ENCODE results near the gene GFM1. TPM values are rescaled to one million over a fixed set of nuclear protein-coding genes. Genes with fewer than 3 reads are reported as not detected.
A peak's percentile ranks its signal among the peaks of the same experiment; 100 is the strongest.

Gene GFM1
- total RNA-seq, 2 donors from 2014 or later = 44.9 to 45.6 TPM

- DNase-seq = no peak
- ATAC-seq (replicated peaks in 1 of 2) = no peak
- Mint-ChIP-seq H3K4me3 (no peak overlapping the region), H3K36me3 (ENCODE audit: insufficient read depth in 2 of 2) (peaks cover 4 to 6% of the 10 kb centered on the region in 2 donors), H3K27ac (no peak overlapping the region), H3K27me3 (ENCODE audit: low read depth) (no peaks in the 10 kb centered on the region), H3K9me3 (no peaks in the 10 kb centered on the region), H3K4me1 (ENCODE audit: low read depth) (peaks cover 48% of the 10 kb centered on the region)
Observed at GRCh38 chr3:158718490-158719170, 74.3 kb downstream of the GFM1 start.

- no peaks in the 10 kb centered on the region for H3K27me3 Mint-ChIP-seq (ENCODE audit: low read depth)
- peaks cover 4 to 6% of the 10 kb centered on the region in 2 donors for H3K36me3 Mint-ChIP-seq (ENCODE audit: insufficient read depth in 2 of 2)
- H3K27ac Mint-ChIP-seq = no peak overlapping the region
- no peak for ATAC-seq (replicated peaks in 1 of 2)
- H3K4me1 Mint-ChIP-seq (ENCODE audit: low read depth) = peaks cover 42% of the 10 kb centered on the region
- no peak overlapping the region for H3K4me3 Mint-ChIP-seq
- no peak for DNase-seq
- H3K9me3 Mint-ChIP-seq = no peaks in the 10 kb centered on the region
Observed at GRCh38 chr3:158722108-158722507, 77.8 kb downstream of the GFM1 start.

GRCh38 chr3:158723991-158724390 is 79.7 kb downstream of the GFM1 start:
- no peaks in the 10 kb centered on the region for H3K9me3 Mint-ChIP-seq
- H3K36me3 Mint-ChIP-seq (ENCODE audit: insufficient read depth in 2 of 2) = peaks cover 4 to 6% of the 10 kb centered on the region in 2 donors
- no peak for DNase-seq
- H3K27me3 Mint-ChIP-seq (ENCODE audit: low read depth) = no peaks in the 10 kb centered on the region
- ATAC-seq (replicated peaks in 1 of 2) = no peak
- H3K4me1 Mint-ChIP-seq (ENCODE audit: low read depth) = peaks cover 50% of the 10 kb centered on the region
- no peak overlapping the region for H3K27ac Mint-ChIP-seq
- no peak overlapping the region for H3K4me3 Mint-ChIP-seq

- peak; percentile 61 to 63 for ATAC-seq (replicated peaks in 1 of 2)
- DNase-seq = peak in 1 of 2 donors; percentile 14
- no peaks in the 10 kb centered on the region for H3K9me3 Mint-ChIP-seq
- peaks cover 4 to 6% of the 10 kb centered on the region in 2 donors for H3K36me3 Mint-ChIP-seq (ENCODE audit: insufficient read depth in 2 of 2)
- no peak overlapping the region for H3K4me3 Mint-ChIP-seq
- H3K4me1 Mint-ChIP-seq (ENCODE audit: low read depth) = peaks cover 47% of the 10 kb centered on the region
- no peak overlapping the region for H3K27ac Mint-ChIP-seq
- no peaks in the 10 kb centered on the region for H3K27me3 Mint-ChIP-seq (ENCODE audit: low read depth)
Observed at GRCh38 chr3:158725348-158726011, 81.2 kb downstream of the GFM1 start.

GRCh38 chr3:158727206-158728060 is 83.1 kb downstream of the GFM1 start:
- ATAC-seq (replicated peaks in 1 of 2) (peak; percentile 37 to 49), DNase-seq (peak; percentile 40 to 46)
- H3K36me3 Mint-ChIP-seq (ENCODE audit: insufficient read depth in 2 of 2) = peaks cover 0 to 4% of the 10 kb centered on the region in 2 donors
- H3K9me3 Mint-ChIP-seq = no peaks in the 10 kb centered on the region
- H3K27ac Mint-ChIP-seq = no peak overlapping the region
- H3K4me3 Mint-ChIP-seq = peak overlapping the region; percentile 57 to 86
- H3K4me1 Mint-ChIP-seq (ENCODE audit: low read depth) = peaks cover 34% of the 10 kb centered on the region
- H3K27me3 Mint-ChIP-seq (ENCODE audit: low read depth) = no peaks in the 10 kb centered on the region

- DNase-seq (no peak), ATAC-seq (replicated peaks in 1 of 2) (no peak)
- no peak overlapping the region for H3K27ac Mint-ChIP-seq
- peak overlapping the region; percentile 57 to 86 for H3K4me3 Mint-ChIP-seq
- no peaks in the 10 kb centered on the region for H3K9me3 Mint-ChIP-seq
- H3K4me1 Mint-ChIP-seq (ENCODE audit: low read depth) = peaks cover 29% of the 10 kb centered on the region
- H3K27me3 Mint-ChIP-seq (ENCODE audit: low read depth) = no peaks in the 10 kb centered on the region
- H3K36me3 Mint-ChIP-seq (ENCODE audit: insufficient read depth in 2 of 2) = peaks cover 0 to under 1% of the 10 kb centered on the region in 2 donors
Observed at GRCh38 chr3:158728061-158728377, 83.7 kb downstream of the GFM1 start.

GRCh38 chr3:158728851-158729250 is 84.5 kb downstream of the GFM1 start:
- no peaks in the 10 kb centered on the region for H3K36me3 Mint-ChIP-seq (ENCODE audit: insufficient read depth in 2 of 2)
- ATAC-seq (replicated peaks in 1 of 2) (no peak), DNase-seq (no peak)
- H3K4me3 Mint-ChIP-seq = peak overlapping the region in 1 of 2 donors; percentile 34
- H3K27me3 Mint-ChIP-seq (ENCODE audit: low read depth) = no peaks in the 10 kb centered on the region
- no peak overlapping the region for H3K27ac Mint-ChIP-seq
- peaks cover 21% of the 10 kb centered on the region for H3K4me1 Mint-ChIP-seq (ENCODE audit: low read depth)
- no peaks in the 10 kb centered on the region for H3K9me3 Mint-ChIP-seq

- Mint-ChIP-seq H3K4me3 (peak overlapping the region; percentile 68 to 73), H3K27ac (no peak overlapping the region), H3K27me3 (ENCODE audit: low read depth) (no peaks in the 10 kb centered on the region), H3K9me3 (peaks cover 0 to 2% of the 10 kb centered on the region in 2 donors), H3K36me3 (ENCODE audit: insufficient read depth in 2 of 2) (peaks cover 2 to 3% of the 10 kb centered on the region in 2 donors), H3K4me1 (ENCODE audit: low read depth) (peaks cover 17% of the 10 kb centered on the region)
- ATAC-seq (replicated peaks in 1 of 2) = no peak
- no peak for DNase-seq
Observed at GRCh38 chr3:158731486-158731885, 87.2 kb downstream of the GFM1 start.

- peak; percentile 64 to 68 for DNase-seq
- H3K36me3 Mint-ChIP-seq (ENCODE audit: insufficient read depth in 2 of 2) = peaks cover 2 to 3% of the 10 kb centered on the region in 2 donors
- ATAC-seq (replicated peaks in 1 of 2) = peak; percentile 88 to 90
- H3K4me1 Mint-ChIP-seq (ENCODE audit: low read depth) = peaks cover 11% of the 10 kb centered on the region
- H3K4me3 Mint-ChIP-seq = peak within 1 kb of the TSS; percentile 68 to 73
- no peak within 1 kb of the TSS for H3K27ac Mint-ChIP-seq
- H3K9me3 Mint-ChIP-seq = peaks cover 0 to 2% of the 10 kb centered on the region in 2 donors
- H3K27me3 Mint-ChIP-seq (ENCODE audit: low read depth) = no peaks in the 10 kb centered on the region
Observed at GRCh38 chr3:158731938-158732855, 87.9 kb downstream of the GFM1 start, which contains the start of gene RARRES1. RARRES1 (minus strand) TSS chr3:158732457; CDS start chr3:158732415, 42 bp downstream.

GRCh38 chr3:158732856-158733200 is 88.5 kb downstream of the GFM1 start:
- H3K4me3 Mint-ChIP-seq = no peak overlapping the region
- ATAC-seq (replicated peaks in 1 of 2) (no peak), DNase-seq (no peak)
- no peaks in the 10 kb centered on the region for H3K27me3 Mint-ChIP-seq (ENCODE audit: low read depth)
- no peak overlapping the region for H3K27ac Mint-ChIP-seq
- H3K36me3 Mint-ChIP-seq (ENCODE audit: insufficient read depth in 2 of 2) = peaks cover 2 to 3% of the 10 kb centered on the region in 2 donors
- peaks cover 0 to 2% of the 10 kb centered on the region in 2 donors for H3K9me3 Mint-ChIP-seq
- peaks cover 9% of the 10 kb centered on the region for H3K4me1 Mint-ChIP-seq (ENCODE audit: low read depth)

GRCh38 chr3:158733656-158734055 is 89.3 kb downstream of the GFM1 start:
- DNase-seq (no peak), ATAC-seq (replicated peaks in 1 of 2) (no peak)
- Mint-ChIP-seq H3K36me3 (ENCODE audit: insufficient read depth in 2 of 2) (peaks cover 2 to 3% of the 10 kb centered on the region in 2 donors), H3K4me3 (no peak overlapping the region), H3K27ac (no peak overlapping the region), H3K9me3 (peaks cover 0 to 2% of the 10 kb centered on the region in 2 donors), H3K27me3 (ENCODE audit: low read depth) (no peaks in the 10 kb centered on the region), H3K4me1 (ENCODE audit: low read depth) (peaks cover 1% of the 10 kb centered on the region)

- Mint-ChIP-seq H3K4me3 (no peak overlapping the region), H3K9me3 (peaks cover 0 to 2% of the 10 kb centered on the region in 2 donors), H3K4me1 (ENCODE audit: low read depth) (no peaks in the 10 kb centered on the region), H3K27me3 (ENCODE audit: low read depth) (no peaks in the 10 kb centered on the region), H3K36me3 (ENCODE audit: insufficient read depth in 2 of 2) (peaks cover 2 to 3% of the 10 kb centered on the region in 2 donors), H3K27ac (no peak overlapping the region)
- ATAC-seq (replicated peaks in 1 of 2) = no peak
- DNase-seq = no peak
Observed at GRCh38 chr3:158735296-158736033, 91.1 kb downstream of the GFM1 start.

Data from activated T-cell treated with anti-CD3 and anti-CD28 coated beads, Interleukin-2, amount 50 U/mL, for 72 hours (primary cell).